ENCODE data around the gene TIGD4. TPM values are rescaled to one million over a fixed set of nuclear protein-coding genes. Genes with fewer than 3 reads are reported as not detected.

The TIGD4 gene
- total RNA-seq, result under 1 TPM; 0.33 to 0.42 TPM
- under 1 TPM; 0.02 to 0.13 TPM for polyA plus RNA-seq

DNA sequence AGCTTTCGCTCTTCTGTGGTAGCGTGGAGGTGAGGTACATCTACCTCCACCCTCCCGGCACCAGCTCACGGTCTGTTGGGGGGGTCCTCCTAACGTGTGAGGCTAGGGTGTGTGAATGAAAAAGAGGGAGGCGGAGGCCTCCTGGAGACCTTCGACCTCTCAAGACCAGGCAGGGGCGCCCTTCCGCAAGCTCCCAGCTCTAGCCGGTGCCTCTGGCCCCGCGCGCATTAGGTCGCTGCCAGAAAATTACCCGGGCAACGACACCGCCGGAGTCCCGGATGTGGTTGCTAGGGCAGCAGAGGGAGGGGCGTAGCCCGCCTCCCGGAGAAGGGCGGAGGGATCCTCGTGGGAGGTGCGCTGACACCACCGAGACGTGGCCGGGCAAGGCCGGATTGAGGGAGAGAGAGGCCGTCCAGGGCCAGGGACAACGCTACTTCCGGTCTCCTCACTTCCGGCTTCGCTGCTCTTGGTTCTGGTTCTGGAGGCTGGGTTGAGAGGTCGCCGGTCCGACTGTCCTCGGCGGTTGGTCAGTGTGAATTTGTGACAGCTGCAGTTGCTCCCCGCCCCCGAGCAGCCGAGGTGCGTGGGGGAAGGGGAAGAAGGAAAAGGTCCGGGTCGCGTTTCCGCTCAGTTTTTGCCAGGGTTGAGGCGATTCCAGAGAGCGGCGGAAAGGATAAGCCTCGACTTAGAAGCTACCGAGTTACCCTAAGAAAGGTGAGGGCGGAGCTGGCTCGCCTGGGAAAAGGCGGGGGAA lies at the start of gene TIGD4, which contains the start of gene ARFIP1:
Gene TIGD4, minus strand, starts transcription at position 218 of the 754 bp plus-strand sequence. CDS start 8,726 bp downstream, outside the sequence.
Gene ARFIP1, plus strand, starts transcription at position 442 of the 754 bp plus-strand sequence. CDS start 49,680 bp downstream, outside the sequence.
- Histone ChIP-seq H3K4me1 (ENCODE audit: control insufficient read depth in 4 of 4, insufficient read depth in 4 of 4, low read length in 3 of 4) (peaks cover 1 to 28% (median 20%) of the 10 kb centered on the region in 4 donors), H3K4me3 (ENCODE audit: low read depth in 1 of 3, low read length in 3 of 3) (peak within 1 kb of the TSS; percentile 56 to 84 (median 80)), H3K27ac (ENCODE audit: low read depth in 1 of 2, low read length in 2 of 2) (peak within 1 kb of the TSS; percentile 80 to 86), H3K9ac (ENCODE audit: low read depth in 1 of 2, low read length in 2 of 2) (peak within 1 kb of the TSS; percentile 50 to 83), H3K27me3 (ENCODE audit: control insufficient read depth in 4 of 4, insufficient read depth in 4 of 4, low read length in 3 of 4) (no peaks in the 10 kb centered on the region), H3K9me3 (ENCODE audit: control insufficient read depth in 4 of 4, low read length in 3 of 4) (no peaks in the 10 kb centered on the region), H3K36me3 (ENCODE audit: control insufficient read depth in 4 of 4, insufficient read depth in 3 of 4, low read depth in 1 of 4, low read length in 3 of 4) (no peaks in the 10 kb centered on the region)
- under 1% methylated on average over 55 of the region's 55 CpGs for WGBS
- peak; percentile 37 for TF ChIP-seq TAF1 (conservative IDR thresholded peaks at IDR 0.05)
- peak; percentile 68 for TF ChIP-seq SP1 (IDR thresholded peaks at IDR 0.05)
- TF ChIP-seq RXRA (IDR thresholded peaks at IDR 0.05), result peak; percentile 75 to 79
- TF ChIP-seq GABPA (IDR thresholded peaks at IDR 0.05 in 1 of 2, conservative IDR thresholded peaks at IDR 0.05 in 1 of 2), result peak; percentile 96 to 99
- peak; percentile 80 for TF ChIP-seq ZBTB33 (IDR thresholded peaks at IDR 0.05)
- peak; percentile 81 for TF ChIP-seq YY1 (IDR thresholded peaks at IDR 0.05)
- peak; percentile 82 for TF ChIP-seq NR2F2 (IDR thresholded peaks at IDR 0.05)
- TF ChIP-seq REST (IDR thresholded peaks at IDR 0.05), result peak; percentile 82
- TF ChIP-seq HNF4A (conservative IDR thresholded peaks at IDR 0.05), result peak in 1 of 2 donors; percentile 47
- peak; percentile 61 to 85 for TF ChIP-seq EGR1 (IDR thresholded peaks at IDR 0.05; ENCODE audit: low read depth in 2 of 2)
- peak; percentile 44 to 48 for TF ChIP-seq JUND (IDR thresholded peaks at IDR 0.05)
- TF ChIP-seq, protein P1, sequence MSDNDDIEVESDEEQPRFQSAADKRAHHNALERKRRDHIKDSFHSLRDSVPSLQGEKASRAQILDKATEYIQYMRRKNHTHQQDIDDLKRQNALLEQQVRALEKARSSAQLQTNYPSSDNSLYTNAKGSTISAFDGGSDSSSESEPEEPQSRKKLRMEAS (IDR thresholded peaks at IDR 0.05), result peak; percentile 98
- TF ChIP-seq FOXA2 (IDR thresholded peaks at IDR 0.05), result no peak
- peak; percentile 62 to 65 for TF ChIP-seq RAD21 (IDR thresholded peaks at IDR 0.05)
- TF ChIP-seq, protein P2, sequence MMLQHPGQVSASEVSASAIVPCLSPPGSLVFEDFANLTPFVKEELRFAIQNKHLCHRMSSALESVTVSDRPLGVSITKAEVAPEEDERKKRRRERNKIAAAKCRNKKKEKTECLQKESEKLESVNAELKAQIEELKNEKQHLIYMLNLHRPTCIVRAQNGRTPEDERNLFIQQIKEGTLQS (IDR thresholded peaks at IDR 0.05), result peak; percentile 46
- peak; percentile 71 for TF ChIP-seq FOXA1 (IDR thresholded peaks at IDR 0.05)
- TF ChIP-seq CTCF (IDR thresholded peaks at IDR 0.05; ENCODE audit: low read depth, low read length, missing input control), result no peak
- TF ChIP-seq HNF4G (IDR thresholded peaks at IDR 0.05), result peak; percentile 18
- peak; percentile 97 for DNase-seq (ENCODE audit: low spot score)
